Suprapubic skin (tissue), 3 donors: ENCODE data around the gene DIS3L.

Experiments used
- CTCF ChIP-seq, 2 donors: fragments of 200-600 bp in 1 of 2; fragments of 450-650 bp in 1 of 2; sonication (generic) in 1 of 2; IDR thresholded peaks; one replicate each; pipeline ENCODE4 v1.5.1; 2016 to 2019; ENCODE audit warnings: antibody characterized with exemption in 2 of 2, mild to moderate bottlenecking in 1 of 2, moderate library complexity in 1 of 2
- POLR2A ChIP-seq, 2 donors: fragments of 450-650 bp; IDR thresholded peaks; one replicate each; pipeline ENCODE4 v1.6.1; 2017; ENCODE audit warnings: antibody characterized with exemption in 2 of 2, mild to moderate bottlenecking in 2 of 2, moderate library complexity in 2 of 2

DNA sequence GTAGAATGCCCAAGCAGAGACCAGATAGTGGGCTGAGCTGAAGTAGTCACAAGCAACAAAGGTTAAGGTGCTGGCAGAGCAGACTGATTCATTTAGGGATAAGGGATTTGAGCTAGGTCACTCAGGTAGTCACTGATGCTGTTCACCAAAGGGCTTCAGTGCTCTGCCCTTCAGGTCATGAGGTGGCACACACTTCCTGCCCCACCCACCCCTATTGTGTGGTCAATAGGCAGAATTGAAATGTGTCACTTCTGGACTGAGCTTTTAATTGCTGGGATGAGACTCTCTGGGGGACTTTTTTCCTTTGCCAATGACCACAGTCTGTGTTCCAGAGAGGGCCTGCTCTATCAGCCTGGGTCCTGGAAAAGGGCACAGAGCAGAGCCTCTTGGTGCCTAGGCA, 2.9 kb upstream of the DIS3L start:
- TF ChIP-seq CTCF (IDR thresholded peaks at IDR 0.05) (no peak), POLR2A (IDR thresholded peaks at IDR 0.05) (no peak)
